ENCODE results near the gene GRK5.

GRK5 gene

GRCh38 chr10:119357412-119358151 is 150.2 kb downstream of the GRK5 start:
- TF ChIP-seq, protein P1, sequence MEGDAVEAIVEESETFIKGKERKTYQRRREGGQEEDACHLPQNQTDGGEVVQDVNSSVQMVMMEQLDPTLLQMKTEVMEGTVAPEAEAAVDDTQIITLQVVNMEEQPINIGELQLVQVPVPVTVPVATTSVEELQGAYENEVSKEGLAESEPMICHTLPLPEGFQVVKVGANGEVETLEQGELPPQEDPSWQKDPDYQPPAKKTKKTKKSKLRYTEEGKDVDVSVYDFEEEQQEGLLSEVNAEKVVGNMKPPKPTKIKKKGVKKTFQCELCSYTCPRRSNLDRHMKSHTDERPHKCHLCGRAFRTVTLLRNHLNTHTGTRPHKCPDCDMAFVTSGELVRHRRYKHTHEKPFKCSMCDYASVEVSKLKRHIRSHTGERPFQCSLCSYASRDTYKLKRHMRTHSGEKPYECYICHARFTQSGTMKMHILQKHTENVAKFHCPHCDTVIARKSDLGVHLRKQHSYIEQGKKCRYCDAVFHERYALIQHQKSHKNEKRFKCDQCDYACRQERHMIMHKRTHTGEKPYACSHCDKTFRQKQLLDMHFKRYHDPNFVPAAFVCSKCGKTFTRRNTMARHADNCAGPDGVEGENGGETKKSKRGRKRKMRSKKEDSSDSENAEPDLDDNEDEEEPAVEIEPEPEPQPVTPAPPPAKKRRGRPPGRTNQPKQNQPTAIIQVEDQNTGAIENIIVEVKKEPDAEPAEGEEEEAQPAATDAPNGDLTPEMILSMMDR (IDR thresholded peaks at IDR 0.05; ENCODE audit: low read depth, low read length) = no peak
- TF ChIP-seq MYC (IDR thresholded peaks at IDR 0.05; ENCODE audit: low read depth, low read length) (no peak), MAX (IDR thresholded peaks at IDR 0.05; ENCODE audit: low read depth, low read length) (no peak), POLR2A (IDR thresholded peaks at IDR 0.05; ENCODE audit: extremely low read depth, insufficient read length) (no peak)
- no peak overlapping the region for H3K4me3 ChIP-seq (ENCODE audit: low read depth, low read length)
- DNase-seq (ENCODE audit: low read depth) = no peak

DNA sequence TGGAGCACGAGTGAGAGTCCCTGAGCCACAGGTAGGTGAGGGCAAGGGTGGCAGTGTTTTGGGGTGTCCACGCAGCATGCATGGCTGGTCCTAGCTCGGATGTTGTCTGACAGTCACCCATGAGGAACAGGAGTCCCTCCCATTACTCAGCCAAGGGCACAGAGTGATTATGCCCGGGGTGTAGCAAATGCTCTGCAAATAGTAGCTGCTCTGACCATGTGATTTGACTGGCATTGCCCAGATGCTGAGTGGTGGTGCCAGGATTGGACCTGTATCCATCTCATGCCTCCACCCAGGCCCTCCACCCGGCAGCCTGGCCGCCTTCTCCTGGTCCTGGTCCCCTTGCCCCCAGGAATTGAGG is 150.8 kb downstream of the GRK5 start:
- H3K4me3 ChIP-seq (ENCODE audit: low read depth, low read length) = no peak overlapping the region
- no peak for DNase-seq (ENCODE audit: low read depth)
- TF ChIP-seq, protein P1 (IDR thresholded peaks at IDR 0.05; ENCODE audit: low read depth, low read length) = no peak
- no peak for TF ChIP-seq MYC (IDR thresholded peaks at IDR 0.05; ENCODE audit: low read depth, low read length)
- no peak for TF ChIP-seq POLR2A (IDR thresholded peaks at IDR 0.05; ENCODE audit: extremely low read depth, insufficient read length)
- no peak for TF ChIP-seq MAX (IDR thresholded peaks at IDR 0.05; ENCODE audit: low read depth, low read length)

GRCh38 chr10:119358567-119358966 is 151.2 kb downstream of the GRK5 start:
- TF ChIP-seq MYC (IDR thresholded peaks at IDR 0.05; ENCODE audit: low read depth, low read length) (no peak), POLR2A (IDR thresholded peaks at IDR 0.05; ENCODE audit: extremely low read depth, insufficient read length) (no peak), MAX (IDR thresholded peaks at IDR 0.05; ENCODE audit: low read depth, low read length) (no peak)
- TF ChIP-seq, protein P1 (IDR thresholded peaks at IDR 0.05; ENCODE audit: low read depth, low read length) = no peak
- H3K4me3 ChIP-seq (ENCODE audit: low read depth, low read length) = no peak overlapping the region
- DNase-seq (ENCODE audit: low read depth) = no peak

- H3K4me3 ChIP-seq (ENCODE audit: low read depth, low read length) = no peak overlapping the region
- TF ChIP-seq MAX (IDR thresholded peaks at IDR 0.05; ENCODE audit: low read depth, low read length) = no peak
- no peak for TF ChIP-seq MYC (IDR thresholded peaks at IDR 0.05; ENCODE audit: low read depth, low read length)
- no peak for DNase-seq (ENCODE audit: low read depth)
Observed at GRCh38 chr10:119359025-119359424, 151.7 kb downstream of the GRK5 start.

GRCh38 chr10:119360181-119360921 is 153.0 kb downstream of the GRK5 start:
- peak; percentile 57 for DNase-seq (ENCODE audit: low read depth)
- TF ChIP-seq MYC (IDR thresholded peaks at IDR 0.05; ENCODE audit: low read depth, low read length) = no peak
- TF ChIP-seq POLR2A (IDR thresholded peaks at IDR 0.05; ENCODE audit: extremely low read depth, insufficient read length) = no peak
- TF ChIP-seq, protein P1 (IDR thresholded peaks at IDR 0.05; ENCODE audit: low read depth, low read length) = no peak
- no peak for TF ChIP-seq MAX (IDR thresholded peaks at IDR 0.05; ENCODE audit: low read depth, low read length)
- H3K4me3 ChIP-seq (ENCODE audit: low read depth, low read length) = no peak overlapping the region

GRCh38 chr10:119361037-119361436 is 153.7 kb downstream of the GRK5 start:
- DNase-seq (ENCODE audit: low read depth) = no peak
- no peak overlapping the region for H3K4me3 ChIP-seq (ENCODE audit: low read depth, low read length)
- TF ChIP-seq POLR2A (IDR thresholded peaks at IDR 0.05; ENCODE audit: extremely low read depth, insufficient read length) (no peak), MAX (IDR thresholded peaks at IDR 0.05; ENCODE audit: low read depth, low read length) (no peak), MYC (IDR thresholded peaks at IDR 0.05; ENCODE audit: low read depth, low read length) (no peak)
- TF ChIP-seq, protein P1 (IDR thresholded peaks at IDR 0.05; ENCODE audit: low read depth, low read length) = no peak
